ENCODE data around the gene ZNF587.
"Not testable (repeated sequence)": the region's sequence is repeated elsewhere in the genome, so short reads cannot be mapped to it uniquely, and the experiment has no call there.

The ZNF587 gene

DNA sequence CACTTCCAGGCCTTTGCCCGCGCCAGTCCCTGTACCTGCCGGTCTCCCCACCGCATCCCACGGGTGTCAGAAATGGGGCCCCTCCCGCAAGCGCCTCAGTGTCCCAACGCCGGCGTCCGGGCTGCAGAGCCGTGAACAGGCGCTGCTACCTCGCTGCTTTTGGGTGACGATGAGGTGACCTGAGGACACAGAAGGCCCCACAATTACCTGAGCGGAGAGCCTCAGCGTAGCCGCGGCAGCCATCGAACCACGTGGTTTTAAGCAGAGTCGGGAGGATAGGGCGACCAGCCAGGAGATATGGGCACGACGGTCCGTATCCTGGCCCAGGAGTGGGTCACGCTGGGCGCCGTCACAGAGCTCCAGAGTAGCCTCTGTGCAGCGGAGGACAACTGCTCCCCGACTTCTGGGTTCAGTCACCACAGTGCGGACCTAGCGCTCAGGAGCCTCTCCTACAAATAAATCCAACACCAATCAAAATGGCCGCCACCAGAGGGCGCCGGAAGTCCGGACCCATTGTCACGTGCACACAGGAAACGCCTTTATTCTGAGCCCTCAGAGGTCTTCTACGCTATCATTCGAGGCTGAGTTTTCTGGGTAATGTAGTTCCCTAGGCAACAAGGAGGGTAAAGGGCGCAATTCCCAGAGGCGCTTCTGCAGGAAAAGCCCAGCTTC lies 39.0 kb downstream of the ZNF587 start, which contains the start of gene ZNF814:
TSS of gene ZNF814 (minus strand) at position 478 of the 672 bp plus-strand sequence. CDS start at position 243, 235 bp downstream.
- peak; percentile 91 for DNase-seq

GRCh38 chr19:57890706-57891105 lies 41.0 kb downstream of the ZNF587 start:
- not testable (repeated sequence) for DNase-seq

DNA sequence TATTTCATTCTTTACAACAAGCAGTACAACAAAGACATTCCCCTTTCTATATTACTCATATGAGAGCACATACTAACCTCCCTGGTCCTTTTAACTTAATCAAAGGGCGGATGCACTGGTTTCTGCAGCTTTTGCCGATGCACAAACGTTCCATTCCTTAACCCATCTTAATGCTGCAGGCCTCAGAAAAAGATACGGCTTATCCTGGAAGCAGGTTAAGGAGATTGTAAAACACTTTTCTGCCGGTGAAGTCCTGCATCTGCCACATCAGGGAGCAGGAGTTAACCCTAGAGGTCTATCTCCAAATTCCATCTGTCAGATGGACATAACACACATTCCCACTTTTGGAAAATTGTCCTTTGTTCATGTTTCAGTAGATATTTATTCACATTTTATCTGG lies 50.7 kb downstream of the ZNF587 start:
- no peak for DNase-seq

DNA sequence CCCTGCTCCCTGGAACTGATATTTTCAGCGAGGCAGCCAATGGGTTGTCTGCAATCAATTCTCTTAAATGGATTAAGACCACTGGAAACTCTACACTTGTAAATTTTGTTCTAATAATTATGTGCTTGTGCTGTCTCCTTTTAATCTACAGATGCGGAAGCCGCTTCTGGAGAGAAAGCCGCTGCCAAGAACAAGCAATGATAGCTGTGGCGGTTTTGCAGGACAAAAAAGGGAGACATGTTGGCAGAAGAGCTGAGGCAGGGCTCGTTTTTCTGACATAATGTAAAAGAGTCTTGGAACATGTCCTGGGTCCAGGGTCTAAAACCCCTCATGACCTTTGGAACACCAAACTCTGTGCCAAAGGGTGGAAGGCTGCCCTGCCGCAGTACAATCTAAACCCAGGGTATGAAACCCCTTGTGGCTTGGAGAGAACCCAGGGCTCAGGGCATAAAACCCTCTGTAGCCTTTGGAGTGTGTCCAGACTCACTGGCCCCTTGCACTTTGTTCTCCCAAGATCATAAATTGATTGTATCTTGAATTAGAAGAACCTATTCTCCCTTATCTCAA lies 54.0 kb downstream of the ZNF587 start:
- DNase-seq, result no peak

DNA sequence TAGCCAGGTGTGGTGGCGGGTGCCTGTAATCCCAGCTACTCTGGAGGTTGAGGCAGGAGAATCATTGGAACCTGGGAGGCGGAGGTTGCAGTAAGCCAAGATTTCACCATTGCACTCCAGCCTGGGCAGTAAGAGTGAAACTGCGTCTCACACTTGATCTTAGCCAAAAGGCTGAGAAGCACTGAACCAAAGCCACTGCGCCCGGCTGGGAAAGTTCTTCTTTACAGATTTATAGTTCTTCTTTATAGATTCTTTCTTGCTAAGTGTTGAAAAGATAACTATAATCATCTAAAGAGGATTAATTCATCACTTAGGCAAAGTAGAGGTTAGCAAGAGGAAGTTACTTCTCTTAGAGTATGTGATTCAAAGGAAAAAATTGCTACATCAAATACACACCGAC lies 55.6 kb downstream of the ZNF587 start:
- DNase-seq, result no peak

GRCh38 chr19:57907394-57907793 lies 57.7 kb downstream of the ZNF587 start:
- no peak for DNase-seq

DNA sequence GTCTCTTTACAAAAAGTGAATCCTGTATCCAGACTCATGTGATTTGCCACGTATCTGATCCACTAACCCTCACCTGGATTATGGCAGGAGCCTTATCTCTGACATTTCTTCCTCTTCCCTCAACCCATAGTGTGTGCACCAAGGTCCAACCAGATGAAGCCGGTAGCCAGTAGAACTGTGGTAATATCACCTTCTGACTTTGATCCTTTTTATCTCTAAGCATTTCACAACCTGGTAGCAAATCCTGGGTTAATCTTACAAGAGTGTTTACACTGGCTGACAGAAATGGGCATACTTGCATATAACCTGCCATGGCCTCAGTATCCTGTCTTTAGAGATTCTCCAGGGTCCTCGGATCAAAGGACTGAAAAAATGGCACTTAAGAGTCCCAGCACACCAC lies 64.9 kb downstream of the ZNF587 start:
- DNase-seq, result no peak

All from right hindlimb (tissue), 1 donor.